Measurements from ENCODE around the gene EPB41L3.
"Not testable (repeated sequence)": the region's sequence is repeated elsewhere in the genome, so short reads cannot be mapped to it uniquely, and the experiment has no call there.

EPB41L3 gene

GRCh38 chr18:5530629-5531178 lies 13.1 kb downstream of the EPB41L3 start:
- no peak for DNase-seq (ENCODE audit: low read depth)

DNA sequence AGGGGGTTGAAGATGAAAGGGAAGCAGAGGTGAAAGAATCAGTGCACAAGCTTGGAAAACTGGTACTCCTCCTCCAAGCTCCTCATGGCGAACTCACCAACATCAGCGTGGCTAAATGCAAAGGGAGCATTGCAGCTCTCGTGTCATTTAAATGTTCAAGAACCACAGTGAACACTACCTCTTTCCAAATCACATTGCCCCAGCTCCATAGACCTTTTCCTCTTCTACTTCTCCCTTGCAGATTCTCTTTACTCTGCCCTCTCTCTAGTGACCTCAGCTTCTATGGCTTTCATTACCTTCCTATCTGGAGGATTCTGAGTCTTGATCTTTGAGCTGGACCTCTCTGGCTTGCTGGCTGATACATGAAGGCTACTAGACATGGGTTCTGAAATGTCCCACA lies 14.3 kb downstream of the EPB41L3 start:
- DNase-seq (ENCODE audit: low read depth), result no peak

- no peak for DNase-seq (ENCODE audit: low read depth)
These were observed 16.2 kb downstream of the EPB41L3 start for GRCh38 chr18:5527603-5528002.

DNA sequence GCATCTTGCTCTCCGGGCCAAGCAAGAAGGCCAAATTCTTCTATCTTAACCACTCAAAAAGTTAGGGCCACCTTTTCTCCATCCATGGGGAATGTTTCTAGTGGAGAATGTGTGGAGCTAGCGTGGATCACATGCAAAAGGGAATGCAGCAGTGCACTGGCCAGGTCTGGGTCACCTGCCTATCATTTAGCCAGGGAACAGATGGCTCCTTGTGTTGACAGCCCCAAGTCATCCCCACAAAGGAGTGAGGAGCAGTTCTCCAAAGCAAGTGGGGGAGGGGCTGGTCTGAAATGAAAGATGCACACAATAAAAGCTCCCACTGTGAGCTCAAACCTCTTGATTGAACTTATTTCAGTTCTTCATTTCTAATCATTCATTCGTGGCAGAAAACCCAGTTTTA lies 19.1 kb downstream of the EPB41L3 start:
- no peak for DNase-seq (ENCODE audit: low read depth)

DNA sequence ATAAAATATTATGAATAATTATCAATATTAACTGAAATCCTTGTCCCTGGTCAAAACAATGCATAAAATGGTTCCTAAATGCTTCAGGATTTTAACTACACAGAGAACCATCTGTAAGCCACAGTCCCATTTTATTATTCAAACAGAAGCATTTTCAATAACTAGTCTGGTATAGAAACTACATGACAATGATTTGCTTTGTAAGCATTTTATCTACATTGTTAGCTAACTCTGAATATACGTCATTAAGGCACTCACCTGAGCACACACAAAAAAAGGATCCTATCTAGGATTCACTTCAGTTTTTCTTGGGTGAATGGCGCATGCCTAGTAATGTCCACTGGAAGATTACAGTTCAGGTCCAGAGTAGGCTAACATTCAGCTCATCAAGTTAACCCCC lies 22.8 kb downstream of the EPB41L3 start:
- DNase-seq (ENCODE audit: low read depth), result no peak

- no peak for DNase-seq (ENCODE audit: low read depth)
These were observed 23.3 kb downstream of the EPB41L3 start for GRCh38 chr18:5520464-5520863.

- DNase-seq (ENCODE audit: low read depth), result no peak
These were observed 24.1 kb downstream of the EPB41L3 start for GRCh38 chr18:5519448-5520298.

GRCh38 chr18:5518899-5519371 lies 24.9 kb downstream of the EPB41L3 start:
- DNase-seq (ENCODE audit: low read depth), result no peak

GRCh38 chr18:5518179-5518770 lies 25.5 kb downstream of the EPB41L3 start:
- no peak for DNase-seq (ENCODE audit: low read depth)

- DNase-seq (ENCODE audit: low read depth), result no peak
These were observed 27.0 kb downstream of the EPB41L3 start for GRCh38 chr18:5516841-5517240.

- no peak for DNase-seq (ENCODE audit: low read depth)
These were observed 28.6 kb downstream of the EPB41L3 start for GRCh38 chr18:5515011-5515784.

GRCh38 chr18:5513947-5514346 lies 29.9 kb downstream of the EPB41L3 start:
- DNase-seq (ENCODE audit: low read depth), result no peak

GRCh38 chr18:5512176-5512575 lies 31.6 kb downstream of the EPB41L3 start:
- DNase-seq (ENCODE audit: low read depth), result no peak

- DNase-seq (ENCODE audit: low read depth), result not testable (repeated sequence)
These were observed 32.3 kb downstream of the EPB41L3 start for GRCh38 chr18:5511541-5511940.

DNA sequence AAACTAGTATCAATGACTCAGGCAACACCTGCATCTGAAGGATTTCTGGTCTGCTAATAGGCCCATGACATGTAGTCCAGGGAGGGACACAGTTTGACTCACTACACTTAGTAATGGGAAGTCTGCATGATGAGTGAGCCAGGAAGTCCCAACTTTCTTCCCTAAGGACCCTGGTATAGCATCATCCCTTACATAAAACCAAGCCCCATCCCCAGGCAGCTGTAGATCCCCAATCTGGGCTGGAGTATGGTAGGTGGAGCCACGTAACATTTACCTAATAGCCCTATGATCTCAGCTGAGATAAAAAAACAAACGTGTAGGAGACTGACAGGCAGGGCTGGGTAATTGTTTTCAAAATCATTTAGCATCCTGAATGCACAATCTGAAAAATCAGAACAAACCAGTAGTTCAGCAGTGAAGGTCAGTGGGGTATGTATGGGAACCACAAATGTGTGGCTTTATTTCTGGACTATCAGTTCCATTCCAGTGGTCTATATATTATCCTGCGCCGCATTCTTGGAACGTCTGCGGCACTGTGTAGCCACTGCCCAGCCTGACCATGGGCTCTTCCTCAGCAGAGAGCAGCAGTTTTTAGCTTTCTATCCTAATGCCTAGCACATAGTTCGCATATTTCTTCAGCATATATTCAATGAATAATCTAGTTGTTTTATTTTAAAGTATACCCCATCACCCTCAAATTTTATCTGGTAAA lies 33.5 kb downstream of the EPB41L3 start:
- DNase-seq (ENCODE audit: low read depth), result no peak

- no peak for DNase-seq (ENCODE audit: low read depth)
These were observed 35.0 kb downstream of the EPB41L3 start for GRCh38 chr18:5508821-5509220.

- no peak for DNase-seq (ENCODE audit: low read depth)
These were observed 36.0 kb downstream of the EPB41L3 start for GRCh38 chr18:5507756-5508155.

DNA sequence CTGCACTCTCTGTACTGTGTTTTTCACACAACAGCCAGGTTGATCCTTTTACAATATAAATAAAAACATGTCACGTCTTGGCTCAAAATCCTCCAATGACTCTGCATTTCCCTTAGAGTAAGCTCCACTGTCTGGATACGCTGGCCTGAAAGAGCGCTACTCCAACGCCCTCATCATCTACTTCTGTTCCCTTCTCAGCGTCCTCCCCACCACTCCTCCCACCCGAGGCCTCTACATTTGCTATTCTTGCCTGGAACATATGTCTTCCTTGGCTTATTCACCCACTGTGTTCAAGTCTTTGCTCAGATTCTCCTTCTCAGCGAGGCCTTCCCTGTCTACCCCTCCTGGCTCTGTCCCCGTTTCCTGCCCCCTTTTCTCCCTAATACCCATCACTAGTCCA lies 37.6 kb downstream of the EPB41L3 start:
- DNase-seq (ENCODE audit: low read depth), result no peak

GRCh38 chr18:5503740-5504139 lies 40.1 kb downstream of the EPB41L3 start:
- DNase-seq (ENCODE audit: low read depth), result no peak

GRCh38 chr18:5500158-5500939 lies 43.4 kb downstream of the EPB41L3 start:
- no peak for DNase-seq (ENCODE audit: low read depth)

- DNase-seq (ENCODE audit: low read depth), result no peak
These were observed 45.3 kb downstream of the EPB41L3 start for GRCh38 chr18:5498452-5498851.

Measured in activated T-cell treated with anti-CD3 and anti-CD28 coated beads for 24 hours (primary cell).